Right atrium auricular region (tissue), 2 donors: ENCODE results near the gene DHX58. TPM values are rescaled to one million over a fixed set of nuclear protein-coding genes. Genes with fewer than 3 reads are reported as not detected.

ENCODE experiments used
- DNase-seq: peaks from one replicate; pipeline ENCODE4 v3.0.0-alpha.2; 2019; ENCODE audit warnings: low spot score
- H3K27ac ChIP-seq, 2 donors: fragments of 200-600 bp; sonication (generic); 1 replicate in 1 of 2; 2 replicates in 1 of 2; pipeline ENCODE4 v1.5.1; 2016 to 2019
- H3K27me3 ChIP-seq, 2 donors: fragments of 200-600 bp; sonication (generic); one replicate each; pipeline versions ENCODE4 v1.5.1 to v1.6.0; 2017 to 2019
- H3K36me3 ChIP-seq: fragments of 200-600 bp; sonication (generic); one replicate; pipeline ENCODE4 v1.5.1; 2016
- H3K4me1 ChIP-seq, 2 donors: fragments of 200-600 bp; sonication (generic); one replicate each; pipeline versions ENCODE4 v1.5.1 to v1.6.0; 2017 to 2019
- H3K4me3 ChIP-seq, 2 donors: fragments of 200-600 bp; sonication (generic); 1 replicate in 1 of 2; 2 replicates in 1 of 2; pipeline ENCODE4 v1.5.1; 2017 to 2019; ENCODE audit warnings: mild to moderate bottlenecking in 1 of 2, moderate library complexity in 1 of 2
- H3K9me3 ChIP-seq, 2 donors: fragments of 200-600 bp; sonication (generic); one replicate each; pipeline ENCODE4 v1.5.1; 2019
- CTCF ChIP-seq, 2 donors: fragments of 200-600 bp; sonication (generic); IDR thresholded peaks; one replicate each; pipeline ENCODE4 v1.5.1; 2019; ENCODE audit warnings: antibody characterized with exemption in 2 of 2
- total RNA-seq, 2 donors: library from RNA; depleted of rRNA; stranded (reverse); fragments of >200 nt; gene quantifications; one replicate each; pipeline ENCODE4 v1.1.0, GENCODE V29; 2016

Gene DHX58
- total RNA-seq, 2 donors from 2014 or later, result 3.5 to 4.3 TPM

DNA sequence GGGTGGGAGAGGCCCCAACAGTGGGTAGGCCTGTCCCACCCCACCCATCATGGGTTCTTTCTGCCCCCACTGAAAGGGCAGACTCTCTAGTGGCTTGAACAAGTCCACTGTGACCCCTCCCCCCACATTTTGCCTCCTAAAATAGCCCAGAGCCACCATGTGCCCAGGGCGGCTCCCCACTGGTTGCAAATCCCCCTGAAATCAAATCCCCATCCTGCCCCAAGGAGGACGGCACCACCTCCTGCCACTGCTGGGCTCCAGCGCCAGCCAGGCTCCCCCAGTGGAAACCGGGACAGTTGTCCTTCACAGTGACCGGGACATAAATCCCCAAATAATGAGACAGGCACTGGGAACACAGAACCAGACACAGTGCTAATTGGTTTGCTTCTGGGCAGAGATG lies 34.8 kb downstream of the DHX58 start:
- Histone ChIP-seq H3K4me1 (peaks cover 0 to 1% of the 10 kb centered on the region in 2 donors), H3K4me3 (no peak overlapping the region), H3K9me3 (no peaks in the 10 kb centered on the region), H3K27me3 (peaks cover 0 to under 1% of the 10 kb centered on the region in 2 donors), H3K27ac (no peak overlapping the region), H3K36me3 (no peaks in the 10 kb centered on the region)
- TF ChIP-seq CTCF (IDR thresholded peaks at IDR 0.05), result no peak
- no peak for DNase-seq

GRCh38 chr17:42076797-42077559 lies 35.5 kb downstream of the DHX58 start:
- Histone ChIP-seq H3K36me3 (no peaks in the 10 kb centered on the region), H3K27ac (no peak overlapping the region), H3K9me3 (no peaks in the 10 kb centered on the region), H3K4me1 (peaks cover 0 to 9% of the 10 kb centered on the region in 2 donors), H3K4me3 (no peak overlapping the region), H3K27me3 (peaks cover 0 to 5% of the 10 kb centered on the region in 2 donors)
- DNase-seq, result no peak
- no peak for TF ChIP-seq CTCF (IDR thresholded peaks at IDR 0.05)

DNA sequence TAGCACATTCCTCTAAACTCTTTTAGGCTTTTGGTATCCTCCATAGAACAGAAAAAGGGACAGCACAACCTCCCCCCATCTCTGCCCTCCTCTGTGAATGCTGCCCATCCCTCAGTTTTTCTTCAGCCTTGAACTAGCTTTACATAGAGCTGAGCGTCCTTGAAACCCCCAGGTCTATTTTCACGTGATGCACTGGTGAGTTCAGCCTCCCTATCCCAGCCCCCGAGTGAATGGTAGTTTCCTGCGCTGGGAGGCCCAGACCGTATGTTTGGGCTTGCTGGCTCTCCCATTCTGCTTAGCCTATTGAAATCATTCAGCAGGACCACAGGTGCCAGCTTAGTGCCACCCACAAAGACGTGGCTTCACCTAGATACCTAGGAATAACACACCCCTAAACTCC lies 36.7 kb downstream of the DHX58 start:
- Histone ChIP-seq H3K4me1 (peaks cover 0 to 9% of the 10 kb centered on the region in 2 donors), H3K9me3 (no peaks in the 10 kb centered on the region), H3K27ac (no peak overlapping the region), H3K27me3 (peaks cover 0 to 12% of the 10 kb centered on the region in 2 donors), H3K4me3 (no peak overlapping the region), H3K36me3 (no peaks in the 10 kb centered on the region)
- no peak for DNase-seq
- TF ChIP-seq CTCF (IDR thresholded peaks at IDR 0.05), result no peak

GRCh38 chr17:42072323-42073187 lies 40.0 kb downstream of the DHX58 start:
- Histone ChIP-seq H3K4me1 (peaks cover 0 to 9% of the 10 kb centered on the region in 2 donors), H3K9me3 (no peaks in the 10 kb centered on the region), H3K36me3 (no peaks in the 10 kb centered on the region), H3K27ac (no peak overlapping the region), H3K4me3 (peak overlapping the region; percentile 15 to 43), H3K27me3 (peaks cover 0 to 12% of the 10 kb centered on the region in 2 donors)
- DNase-seq, result no peak
- no peak for TF ChIP-seq CTCF (IDR thresholded peaks at IDR 0.05)

- Histone ChIP-seq H3K36me3 (no peaks in the 10 kb centered on the region), H3K4me3 (peak overlapping the region in 1 of 2 donors; percentile 43), H3K4me1 (peaks cover 0 to 9% of the 10 kb centered on the region in 2 donors), H3K27ac (no peak overlapping the region), H3K9me3 (no peaks in the 10 kb centered on the region), H3K27me3 (peaks cover 0 to 12% of the 10 kb centered on the region in 2 donors)
- TF ChIP-seq CTCF (IDR thresholded peaks at IDR 0.05), result no peak
- DNase-seq, result no peak
Measured at GRCh38 chr17:42071810-42072209, 40.7 kb downstream of the DHX58 start.
